C4-2B (cell line): ENCODE results near the gene SATL1.

Experiments
- CTCF ChIP-seq: fragments of 450-650 bp; conservative IDR thresholded peaks from 2 replicates; pipeline ENCODE4 v1.5.1; 2017; ENCODE audit warnings: mild to moderate bottlenecking
- ZFX ChIP-seq: fragments of 450-650 bp; IDR thresholded peaks from 2 replicates; pipeline ENCODE4 v1.6.1; 2017

- TF ChIP-seq CTCF, result no peak
- TF ChIP-seq ZFX, result no peak
Observed at GRCh38 chrX:85140964-85141363, 102.6 kb downstream of the SATL1 start.
